Ovary (tissue), 3 donors: ENCODE data around the gene PHKG1.

Source experiments
- CTCF ChIP-seq, 3 donors: fragments of 450-650 bp in 2 of 3; fragments of 200-600 bp in 1 of 3; IDR thresholded peaks; one replicate each; pipeline versions ENCODE4 v1.5.1 to v1.8.0; 2016 to 2022; ENCODE audit warnings: antibody characterized with exemption in 3 of 3, mild to moderate bottlenecking in 1 of 3
- EP300 ChIP-seq: sonication (generic); formaldehyde crosslinking; IDR thresholded peaks from one replicate; pipeline ENCODE4 v1.6.1; 2017; ENCODE audit warnings: antibody characterized with exemption
- POLR2A ChIP-seq: fragments of 450-650 bp; IDR thresholded peaks from one replicate; pipeline ENCODE4 v1.6.1; 2017; ENCODE audit warnings: antibody characterized with exemption, mild to moderate bottlenecking, moderate library complexity
- donor health status: DM: no; HTN: no; CAD: no.

DNA sequence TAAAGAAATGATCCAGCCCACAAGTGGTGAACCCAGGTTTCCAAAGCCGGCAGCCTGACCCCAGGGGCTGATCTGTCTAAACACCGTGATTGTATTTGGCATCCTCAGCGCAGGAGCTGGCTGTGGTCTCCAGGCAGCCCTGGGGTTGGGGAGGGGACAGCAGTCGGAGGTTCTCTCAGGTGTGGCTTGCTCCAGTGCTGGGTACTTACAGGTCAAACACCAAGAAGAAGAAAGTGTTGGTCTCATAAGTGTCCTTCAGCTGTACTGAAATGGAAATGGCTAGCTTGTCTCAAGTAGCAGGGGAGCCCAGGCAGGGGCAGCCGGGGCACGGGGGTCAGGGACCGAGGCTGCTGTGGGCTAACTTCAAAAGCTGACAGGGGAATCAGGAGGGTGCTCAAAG lies 6.0 kb downstream of the PHKG1 start:
- no peak for TF ChIP-seq CTCF (IDR thresholded peaks at IDR 0.05)
- no peak for TF ChIP-seq POLR2A
- no peak for TF ChIP-seq EP300
